Measurements from ENCODE around the gene IFNA5. TPM values are rescaled to one million over a fixed set of nuclear protein-coding genes. Genes with fewer than 3 reads are reported as not detected.

The IFNA5 gene
- total and polyA plus RNA-seq, 7 donors: 0.05 TPM; not detected in 6

DNA sequence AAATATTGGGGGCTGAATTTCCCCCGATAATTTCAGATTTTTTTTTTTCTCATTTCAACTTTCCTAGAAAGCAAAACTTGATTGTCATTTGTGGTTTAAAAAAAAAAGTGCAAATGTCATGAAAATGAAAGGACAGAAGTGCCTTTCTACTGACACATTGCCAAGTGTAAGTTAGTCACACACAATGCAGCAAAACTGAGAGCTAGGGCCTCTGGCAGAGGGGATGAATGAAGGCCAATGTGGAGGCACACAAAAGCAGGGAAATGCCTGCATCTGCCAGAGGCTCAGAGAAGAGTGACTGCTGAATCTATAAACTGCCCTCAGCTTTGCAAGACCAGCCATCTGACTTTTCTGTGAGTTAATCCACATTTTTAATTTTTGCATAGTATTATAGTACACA, 6.8 kb upstream of the IFNA5 start:
- Histone ChIP-seq H3K4me3 (no peak overlapping the region), H3K36me3 (ENCODE audit: insufficient read depth in 1 of 2, low read depth in 1 of 2) (no peaks in the 10 kb centered on the region), H3K9me3 (no peaks in the 10 kb centered on the region), H3K27me3 (ENCODE audit: insufficient read depth in 3 of 3, low read length in 2 of 3) (peaks cover 0 to 3% (median 0%) of the 10 kb centered on the region in 3 donors), H3K27ac (no peak overlapping the region), H3K4me1 (no peaks in the 10 kb centered on the region)
- intact Hi-C loops (cut with DNase I): no loop called here
- ATAC-seq (no peak), DNase-seq (no peak)
- 76 to 83% (median 78%) methylated on average over 1 of the region's 1 CpG for WGBS, 3 donors
- TF ChIP-seq, protein P1, sequence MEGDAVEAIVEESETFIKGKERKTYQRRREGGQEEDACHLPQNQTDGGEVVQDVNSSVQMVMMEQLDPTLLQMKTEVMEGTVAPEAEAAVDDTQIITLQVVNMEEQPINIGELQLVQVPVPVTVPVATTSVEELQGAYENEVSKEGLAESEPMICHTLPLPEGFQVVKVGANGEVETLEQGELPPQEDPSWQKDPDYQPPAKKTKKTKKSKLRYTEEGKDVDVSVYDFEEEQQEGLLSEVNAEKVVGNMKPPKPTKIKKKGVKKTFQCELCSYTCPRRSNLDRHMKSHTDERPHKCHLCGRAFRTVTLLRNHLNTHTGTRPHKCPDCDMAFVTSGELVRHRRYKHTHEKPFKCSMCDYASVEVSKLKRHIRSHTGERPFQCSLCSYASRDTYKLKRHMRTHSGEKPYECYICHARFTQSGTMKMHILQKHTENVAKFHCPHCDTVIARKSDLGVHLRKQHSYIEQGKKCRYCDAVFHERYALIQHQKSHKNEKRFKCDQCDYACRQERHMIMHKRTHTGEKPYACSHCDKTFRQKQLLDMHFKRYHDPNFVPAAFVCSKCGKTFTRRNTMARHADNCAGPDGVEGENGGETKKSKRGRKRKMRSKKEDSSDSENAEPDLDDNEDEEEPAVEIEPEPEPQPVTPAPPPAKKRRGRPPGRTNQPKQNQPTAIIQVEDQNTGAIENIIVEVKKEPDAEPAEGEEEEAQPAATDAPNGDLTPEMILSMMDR (IDR thresholded peaks at IDR 0.05): no peak

DNA sequence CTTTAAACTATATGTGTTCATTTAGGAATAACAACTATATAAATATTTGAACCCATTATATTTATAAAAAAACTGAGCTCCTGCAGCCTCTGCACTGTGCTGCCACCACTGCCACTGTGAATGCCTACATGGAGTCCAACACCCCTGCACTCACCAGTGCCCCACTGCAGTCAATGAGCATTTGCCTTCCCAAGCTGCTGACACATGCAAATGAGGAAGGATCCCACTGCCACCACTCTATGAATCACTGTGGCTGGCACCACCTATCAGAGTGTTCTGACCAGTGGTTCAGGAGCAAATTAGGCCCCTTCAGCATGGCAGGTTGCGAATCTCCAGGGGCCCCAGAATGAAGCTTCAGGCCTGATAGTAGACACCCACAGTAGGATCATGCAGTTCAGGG, 9.1 kb downstream of the IFNA5 start:
- DNase-seq (no peak), ATAC-seq (no peak)
- Histone ChIP-seq H3K4me1 (no peaks in the 10 kb centered on the region), H3K27ac (no peak overlapping the region), H3K9me3 (no peaks in the 10 kb centered on the region), H3K27me3 (ENCODE audit: insufficient read depth in 3 of 3, low read length in 2 of 3) (peaks cover 0 to 4% (median 0%) of the 10 kb centered on the region in 3 donors), H3K36me3 (ENCODE audit: insufficient read depth in 1 of 2, low read depth in 1 of 2) (no peaks in the 10 kb centered on the region), H3K4me3 (no peak overlapping the region)
- intact Hi-C loops (cut with DNase I): no loop called here
- TF ChIP-seq, protein P1 (IDR thresholded peaks at IDR 0.05): no peak
- 61 to 88% (median 74%) methylated on average over 1 of the region's 1 CpG for WGBS, 3 donors

DNA sequence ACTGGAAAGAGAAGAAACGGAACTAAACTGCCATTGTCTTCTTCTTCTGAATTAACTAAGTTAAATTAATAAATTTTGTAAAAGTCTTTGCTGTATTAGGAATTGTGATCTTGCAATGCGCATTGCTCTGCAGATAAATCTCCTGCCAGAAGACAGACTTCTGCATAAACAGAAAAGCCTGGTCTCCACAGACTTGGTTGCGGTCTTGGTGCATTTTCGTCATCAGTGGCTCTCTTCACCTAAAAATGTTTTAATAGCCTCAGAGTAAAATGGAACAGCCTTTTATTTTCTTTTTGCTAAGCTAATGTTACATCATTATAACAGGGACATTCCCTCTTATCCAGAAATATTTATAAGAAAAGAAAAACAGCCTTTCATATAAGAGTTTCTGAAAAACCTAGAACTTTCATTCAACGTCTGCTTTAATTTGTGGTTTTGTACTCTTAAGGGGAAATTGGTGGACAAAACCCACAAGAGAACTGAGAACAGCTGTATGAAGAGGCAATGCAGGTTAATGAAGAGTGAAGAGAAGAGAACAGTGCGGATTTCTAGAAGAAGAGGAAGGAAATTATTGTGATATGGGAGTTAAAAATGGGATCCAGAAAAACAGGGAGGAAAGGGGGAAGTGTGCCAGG, 10.1 kb downstream of the IFNA5 start:
- TF ChIP-seq, protein P1 (IDR thresholded peaks at IDR 0.05): no peak
- H3K27ac ChIP-seq: no peak overlapping the region
- no peaks in the 10 kb centered on the region for H3K36me3 ChIP-seq (ENCODE audit: insufficient read depth in 1 of 2, low read depth in 1 of 2)
- no peaks in the 10 kb centered on the region for H3K9me3 ChIP-seq
- no peak for ATAC-seq
- 61 to 71% (median 68%) methylated on average over 6 of the region's 6 CpGs for WGBS, 3 donors
- DNase-seq: no peak
- peaks cover 0 to 4% (median 0%) of the 10 kb centered on the region in 3 donors for H3K27me3 ChIP-seq (ENCODE audit: insufficient read depth in 3 of 3, low read length in 2 of 3)
- H3K4me3 ChIP-seq: no peak overlapping the region
- no peaks in the 10 kb centered on the region for H3K4me1 ChIP-seq
- intact Hi-C loops (cut with DNase I): no loop called here

DNA sequence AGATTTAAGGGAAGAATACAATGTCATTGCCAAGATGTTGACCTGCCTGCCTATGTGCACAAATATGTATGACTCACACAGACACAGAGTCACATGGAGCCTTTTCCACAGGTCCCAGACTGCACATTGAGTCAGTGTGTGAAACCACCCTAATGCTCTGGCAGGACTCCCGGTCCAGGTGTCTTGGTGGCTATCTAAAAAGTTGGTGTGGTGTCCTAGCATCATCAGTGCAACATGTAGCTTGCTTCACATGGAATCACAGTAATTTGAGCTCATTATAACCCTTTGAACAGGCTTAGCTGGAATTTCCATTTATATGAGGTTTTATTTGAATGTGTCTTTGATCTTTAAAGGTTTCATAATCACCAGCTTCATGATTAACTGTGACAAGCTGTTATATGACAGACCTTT, 10.7 kb downstream of the IFNA5 start:
- Histone ChIP-seq H3K9me3 (no peaks in the 10 kb centered on the region), H3K4me1 (no peaks in the 10 kb centered on the region), H3K4me3 (no peak overlapping the region), H3K27ac (no peak overlapping the region), H3K36me3 (ENCODE audit: insufficient read depth in 1 of 2, low read depth in 1 of 2) (no peaks in the 10 kb centered on the region), H3K27me3 (ENCODE audit: insufficient read depth in 3 of 3, low read length in 2 of 3) (peaks cover 0 to 4% (median 0%) of the 10 kb centered on the region in 3 donors)
- 65 to 69% (median 68%) methylated on average over 1 of the region's 1 CpG for WGBS, 3 donors
- ATAC-seq: no peak
- TF ChIP-seq, protein P1 (IDR thresholded peaks at IDR 0.05): no peak
- intact Hi-C loops (cut with DNase I): no loop called here
- DNase-seq: no peak

DNA sequence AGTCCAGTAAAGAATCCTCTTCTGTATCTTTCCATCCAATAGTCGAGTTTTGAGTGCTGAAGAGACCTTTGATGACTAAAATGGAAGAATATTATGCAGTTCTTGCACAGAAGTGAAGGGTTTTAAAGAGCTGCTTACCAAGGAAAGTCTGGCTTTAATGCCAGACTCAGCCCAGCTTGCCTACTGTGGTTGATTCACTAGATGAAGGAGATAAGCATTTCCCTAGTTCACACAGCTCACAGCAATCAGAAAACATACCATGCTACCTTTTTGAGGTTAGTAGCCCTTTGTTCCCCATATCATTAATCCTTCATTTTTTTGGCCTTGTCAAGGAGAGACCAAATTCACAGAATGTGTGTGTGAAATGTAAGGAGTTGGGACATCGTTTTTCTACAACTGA, 15.3 kb downstream of the IFNA5 start:
- TF ChIP-seq, protein P1 (IDR thresholded peaks at IDR 0.05): no peak
- H3K27ac ChIP-seq: no peak overlapping the region
- peaks cover 0 to 4% (median 0%) of the 10 kb centered on the region in 3 donors for H3K27me3 ChIP-seq (ENCODE audit: insufficient read depth in 3 of 3, low read length in 2 of 3)
- intact Hi-C loops (cut with DNase I): no loop called here
- H3K36me3 ChIP-seq (ENCODE audit: insufficient read depth in 1 of 2, low read depth in 1 of 2): no peaks in the 10 kb centered on the region
- H3K4me3 ChIP-seq: no peak overlapping the region
- 33 to 38% (median 36%) methylated on average over 2 of the region's 2 CpGs for WGBS, 3 donors
- H3K4me1 ChIP-seq: no peaks in the 10 kb centered on the region
- no peak for DNase-seq
- no peaks in the 10 kb centered on the region for H3K9me3 ChIP-seq
- ATAC-seq: no peak

All from psoas muscle (tissue), 8 donors.